Measurements from ENCODE around the gene STAC.
"Not testable (repeated sequence)": the region's sequence is repeated elsewhere in the genome, so short reads cannot be mapped to it uniquely, and the experiment has no call there.

Gene STAC

DNA sequence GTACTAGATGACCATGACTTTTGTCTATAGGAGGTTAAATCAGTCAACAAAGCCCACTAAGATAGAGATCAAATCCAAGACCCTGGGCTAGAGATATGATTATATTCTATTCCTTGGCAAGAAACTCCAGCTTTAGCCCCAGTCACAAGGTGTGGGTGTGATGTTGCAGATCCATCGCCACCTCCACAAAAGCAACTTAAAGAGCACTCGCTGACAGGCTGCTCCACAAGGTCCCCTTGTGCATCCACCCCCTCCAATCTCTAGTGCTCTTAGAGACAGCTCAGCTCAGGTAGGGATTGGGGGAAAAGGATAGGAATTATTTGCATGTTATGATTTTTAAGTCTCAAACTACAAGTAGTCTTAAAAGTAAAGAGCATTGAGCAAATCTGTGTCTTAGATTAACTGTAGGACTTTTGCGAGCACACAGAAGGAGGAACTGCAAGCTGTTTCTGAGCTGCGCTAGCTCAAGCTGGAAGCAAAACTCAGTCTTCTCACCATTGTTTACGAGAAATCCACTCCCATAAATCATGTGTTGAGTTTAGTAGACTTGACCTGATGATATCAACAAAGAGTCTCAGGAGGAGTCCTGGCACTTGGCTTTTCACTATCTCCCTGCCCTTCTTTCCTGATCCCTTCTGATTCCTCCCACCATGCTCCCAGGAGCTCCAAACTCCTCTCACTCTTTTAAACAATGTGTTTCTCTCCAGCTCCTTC is 177.6 kb downstream of the STAC start:
- TF ChIP-seq, protein P1, sequence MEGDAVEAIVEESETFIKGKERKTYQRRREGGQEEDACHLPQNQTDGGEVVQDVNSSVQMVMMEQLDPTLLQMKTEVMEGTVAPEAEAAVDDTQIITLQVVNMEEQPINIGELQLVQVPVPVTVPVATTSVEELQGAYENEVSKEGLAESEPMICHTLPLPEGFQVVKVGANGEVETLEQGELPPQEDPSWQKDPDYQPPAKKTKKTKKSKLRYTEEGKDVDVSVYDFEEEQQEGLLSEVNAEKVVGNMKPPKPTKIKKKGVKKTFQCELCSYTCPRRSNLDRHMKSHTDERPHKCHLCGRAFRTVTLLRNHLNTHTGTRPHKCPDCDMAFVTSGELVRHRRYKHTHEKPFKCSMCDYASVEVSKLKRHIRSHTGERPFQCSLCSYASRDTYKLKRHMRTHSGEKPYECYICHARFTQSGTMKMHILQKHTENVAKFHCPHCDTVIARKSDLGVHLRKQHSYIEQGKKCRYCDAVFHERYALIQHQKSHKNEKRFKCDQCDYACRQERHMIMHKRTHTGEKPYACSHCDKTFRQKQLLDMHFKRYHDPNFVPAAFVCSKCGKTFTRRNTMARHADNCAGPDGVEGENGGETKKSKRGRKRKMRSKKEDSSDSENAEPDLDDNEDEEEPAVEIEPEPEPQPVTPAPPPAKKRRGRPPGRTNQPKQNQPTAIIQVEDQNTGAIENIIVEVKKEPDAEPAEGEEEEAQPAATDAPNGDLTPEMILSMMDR (IDR thresholded peaks at IDR 0.05; ENCODE audit: extremely low read depth, insufficient read depth, missing control alignments) = no peak
- no peak for DNase-seq (ENCODE audit: low spot score)
- in situ Hi-C loops (cut with MboI; ENCODE audit: low pct_unique_long_range_greater_than_20kb, low sequenced_read_pairs, unreplicated experiment) = no loop called here

DNA sequence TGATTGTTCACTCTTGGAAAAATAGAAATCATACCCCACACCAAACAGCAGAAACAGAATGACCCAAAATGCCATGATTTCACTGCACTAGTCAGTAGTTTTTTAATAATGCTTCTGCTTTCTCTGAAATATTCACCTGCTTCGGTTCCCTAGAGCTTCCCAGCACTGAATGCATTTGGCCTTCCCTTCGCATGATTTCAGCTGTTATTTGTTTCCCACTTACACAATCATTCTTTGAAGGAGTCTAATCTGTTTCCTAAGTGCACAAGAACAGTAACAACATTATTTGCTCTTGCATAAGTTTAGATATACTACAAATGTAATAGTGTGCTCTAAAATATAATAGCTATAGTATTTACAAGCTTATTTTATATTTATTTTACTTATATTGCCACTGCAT is 178.7 kb downstream of the STAC start:
- in situ Hi-C loops (cut with MboI; ENCODE audit: low pct_unique_long_range_greater_than_20kb, low sequenced_read_pairs, unreplicated experiment) = no loop called here
- no peak for DNase-seq (ENCODE audit: low spot score)
- TF ChIP-seq, protein P1 (IDR thresholded peaks at IDR 0.05; ENCODE audit: extremely low read depth, insufficient read depth, missing control alignments) = no peak

DNA sequence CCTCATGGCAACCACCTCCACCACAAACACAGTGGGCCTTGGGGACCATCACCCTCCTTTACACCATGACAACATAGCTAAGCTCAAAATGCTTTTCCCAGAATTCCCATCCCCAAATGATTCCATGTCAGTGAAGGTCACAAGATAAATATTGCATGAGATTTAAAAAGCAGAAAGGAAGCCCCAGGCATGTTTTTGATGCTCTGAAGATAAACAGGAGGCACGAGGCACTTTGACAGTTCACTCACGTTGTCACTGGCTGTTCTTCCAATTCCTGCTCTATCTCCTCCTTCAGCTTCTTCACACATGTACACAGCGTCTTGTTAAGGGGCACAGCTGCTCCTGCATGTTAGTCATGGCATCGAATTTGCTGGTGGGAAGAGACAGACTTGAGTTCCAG is 180.4 kb downstream of the STAC start:
- in situ Hi-C loops (cut with MboI; ENCODE audit: low pct_unique_long_range_greater_than_20kb, low sequenced_read_pairs, unreplicated experiment) = no loop called here
- TF ChIP-seq, protein P1 (IDR thresholded peaks at IDR 0.05; ENCODE audit: extremely low read depth, insufficient read depth, missing control alignments) = no peak
- DNase-seq (ENCODE audit: low spot score) = no peak

DNA sequence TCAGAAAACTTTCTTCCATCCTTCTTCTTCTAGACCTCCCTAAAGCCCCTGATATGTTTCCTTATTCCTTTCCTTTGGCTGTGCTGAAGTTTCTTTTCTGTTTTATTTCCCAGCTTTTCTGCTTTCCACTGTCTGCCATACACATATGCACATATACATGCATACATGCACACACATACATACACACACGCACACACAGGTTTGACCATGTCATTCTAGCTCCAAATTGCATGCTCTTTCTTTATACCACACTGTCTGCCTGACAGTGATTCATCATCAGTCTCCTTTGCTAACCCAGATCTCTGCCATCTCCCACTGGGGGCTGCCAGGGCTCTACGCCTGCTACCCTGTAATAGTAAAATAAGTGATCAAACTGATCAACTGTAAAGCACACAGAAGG is 181.3 kb downstream of the STAC start:
- TF ChIP-seq, protein P1 (IDR thresholded peaks at IDR 0.05; ENCODE audit: extremely low read depth, insufficient read depth, missing control alignments) = no peak
- in situ Hi-C loops (cut with MboI; ENCODE audit: low pct_unique_long_range_greater_than_20kb, low sequenced_read_pairs, unreplicated experiment) = no loop called here
- no peak for DNase-seq (ENCODE audit: low spot score)

DNA sequence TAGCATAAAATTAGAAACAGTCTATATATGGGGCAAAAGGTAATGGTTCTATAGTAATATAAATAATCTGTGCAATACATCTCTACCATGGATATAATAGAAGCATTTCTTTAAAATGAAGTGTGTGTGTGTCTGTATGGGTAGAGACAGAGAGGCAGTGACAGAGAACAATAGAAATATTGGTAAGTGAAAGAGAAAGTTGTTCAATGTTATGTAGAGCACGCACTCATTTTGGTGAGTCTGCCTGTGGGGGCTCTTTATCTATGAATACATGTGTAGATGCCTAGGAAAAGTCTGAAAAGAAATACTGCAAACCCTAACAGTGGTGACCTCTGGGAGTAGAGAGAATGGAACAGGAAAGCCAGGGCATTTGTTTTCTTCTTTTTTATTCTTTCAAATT is 182.6 kb downstream of the STAC start:
- TF ChIP-seq, protein P1 (IDR thresholded peaks at IDR 0.05; ENCODE audit: extremely low read depth, insufficient read depth, missing control alignments) = no peak
- no peak for DNase-seq (ENCODE audit: low spot score)
- in situ Hi-C loops (cut with MboI; ENCODE audit: low pct_unique_long_range_greater_than_20kb, low sequenced_read_pairs, unreplicated experiment) = no loop called here

DNA sequence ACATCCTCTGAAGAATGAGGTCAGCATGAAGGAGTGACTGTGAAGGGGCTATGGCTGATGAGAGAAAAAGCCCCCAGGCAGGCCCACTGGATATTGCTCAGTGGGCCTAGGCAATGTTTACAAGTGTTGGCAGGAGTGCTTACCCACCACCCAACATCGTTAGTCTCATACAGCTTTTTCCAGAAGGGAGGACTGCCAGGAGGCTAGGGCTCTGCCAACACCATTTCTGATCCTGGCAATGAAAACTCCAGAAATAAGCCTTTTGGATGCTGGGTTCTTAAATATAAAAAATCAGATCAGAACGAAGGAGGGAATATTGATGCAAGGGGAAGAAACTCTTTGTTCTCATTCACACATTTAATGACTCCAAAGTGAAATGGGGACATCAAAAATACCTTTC is 194.9 kb downstream of the STAC start:
- no peak for DNase-seq (ENCODE audit: low spot score)
- TF ChIP-seq, protein P1 (IDR thresholded peaks at IDR 0.05; ENCODE audit: extremely low read depth, insufficient read depth, missing control alignments) = no peak
- in situ Hi-C loops (cut with MboI; ENCODE audit: low pct_unique_long_range_greater_than_20kb, low sequenced_read_pairs, unreplicated experiment) = no loop called here

DNA sequence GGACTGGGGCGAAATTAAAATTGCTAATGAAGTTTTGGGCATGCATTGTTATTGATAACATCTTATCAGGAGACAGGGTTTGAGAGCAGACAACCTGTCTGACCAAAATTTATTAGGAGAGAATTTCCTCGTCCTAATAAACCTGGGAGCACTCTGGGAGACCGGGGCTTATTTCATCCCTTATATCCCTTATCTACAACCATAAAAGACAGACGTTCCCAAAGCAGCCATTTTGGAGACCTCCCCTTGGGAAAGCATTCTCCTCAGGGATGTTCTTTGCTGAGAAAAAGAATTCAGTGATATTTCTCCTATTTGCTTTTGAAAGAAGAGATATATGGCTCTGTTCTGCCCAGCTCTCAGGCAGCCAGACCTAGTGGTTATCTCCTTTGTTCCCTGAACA is 198.1 kb downstream of the STAC start:
- DNase-seq (ENCODE audit: low spot score); in situ Hi-C loops (cut with MboI; ENCODE audit: low pct_unique_long_range_greater_than_20kb, low sequenced_read_pairs, unreplicated experiment): not testable (repeated sequence)

All from GM13977 (cell line).